Gastrocnemius medialis (tissue), 4 donors: ENCODE results near the gene SERPINB8.

Source experiments
- POLR2A ChIP-seq, 2 donors: fragments of 450-650 bp; IDR thresholded peaks; one replicate each; pipeline ENCODE4 v1.6.1; 2017; ENCODE audit warnings: antibody characterized with exemption in 2 of 2, mild to moderate bottlenecking in 2 of 2, moderate library complexity in 2 of 2
- TF ChIP-seq, protein P1 (sequence below), 5 experiments: fragments of 450-650 bp in 3 of 5; fragments of 200-600 bp in 2 of 5; sonication (generic) in 2 of 5; IDR thresholded peaks in 4 of 5; conservative IDR thresholded peaks in 1 of 5; 1 replicate in 4 of 5; 2 replicates in 1 of 5; pipeline ENCODE4 v1.5.1; 2016 to 2019; ENCODE audit warnings: antibody characterized with exemption in 5 of 5, mild to moderate bottlenecking in 3 of 5, moderate library complexity in 3 of 5

DNA sequence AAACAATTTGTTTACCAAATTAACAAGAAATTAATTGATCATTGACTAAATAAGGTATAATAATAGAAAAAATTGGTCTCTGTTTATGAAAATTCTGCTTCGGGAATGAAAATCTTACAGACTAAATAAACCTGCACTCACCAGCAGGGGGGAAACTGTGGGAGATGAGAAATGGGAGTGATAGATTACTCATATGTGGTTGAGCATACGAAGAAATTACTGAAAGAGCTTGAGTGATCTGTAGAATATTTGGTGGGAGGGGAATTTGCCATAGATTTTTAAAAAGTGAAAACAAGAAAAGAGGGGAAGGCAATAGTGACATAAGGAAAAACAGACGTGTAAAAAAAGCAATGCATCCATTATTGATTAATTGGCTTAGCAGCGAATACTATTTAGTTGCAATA lies 18.6 kb upstream of the SERPINB8 start:
- TF ChIP-seq, protein P1, sequence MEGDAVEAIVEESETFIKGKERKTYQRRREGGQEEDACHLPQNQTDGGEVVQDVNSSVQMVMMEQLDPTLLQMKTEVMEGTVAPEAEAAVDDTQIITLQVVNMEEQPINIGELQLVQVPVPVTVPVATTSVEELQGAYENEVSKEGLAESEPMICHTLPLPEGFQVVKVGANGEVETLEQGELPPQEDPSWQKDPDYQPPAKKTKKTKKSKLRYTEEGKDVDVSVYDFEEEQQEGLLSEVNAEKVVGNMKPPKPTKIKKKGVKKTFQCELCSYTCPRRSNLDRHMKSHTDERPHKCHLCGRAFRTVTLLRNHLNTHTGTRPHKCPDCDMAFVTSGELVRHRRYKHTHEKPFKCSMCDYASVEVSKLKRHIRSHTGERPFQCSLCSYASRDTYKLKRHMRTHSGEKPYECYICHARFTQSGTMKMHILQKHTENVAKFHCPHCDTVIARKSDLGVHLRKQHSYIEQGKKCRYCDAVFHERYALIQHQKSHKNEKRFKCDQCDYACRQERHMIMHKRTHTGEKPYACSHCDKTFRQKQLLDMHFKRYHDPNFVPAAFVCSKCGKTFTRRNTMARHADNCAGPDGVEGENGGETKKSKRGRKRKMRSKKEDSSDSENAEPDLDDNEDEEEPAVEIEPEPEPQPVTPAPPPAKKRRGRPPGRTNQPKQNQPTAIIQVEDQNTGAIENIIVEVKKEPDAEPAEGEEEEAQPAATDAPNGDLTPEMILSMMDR (IDR thresholded peaks at IDR 0.05 in 4 of 5, conservative IDR thresholded peaks at IDR 0.05 in 1 of 5), result no peak
- TF ChIP-seq POLR2A (IDR thresholded peaks at IDR 0.05), result no peak
